GM08714 (cell line): ENCODE data around the gene CETN3.
"Not testable (repeated sequence)": the region's sequence is repeated elsewhere in the genome, so short reads cannot be mapped to it uniquely, and the experiment has no call there.

Source experiments
- H3K4me3 ChIP-seq: fragments of 200-500 bp; sonication (Bioruptor generic); 2 replicates; pipeline ENCODE4 v1.5.1; 2014; ENCODE audit warnings: mild to moderate bottlenecking, low read length, inconsistent platforms
- ZNF274 ChIP-seq: IDR thresholded peaks from 2 replicates; pipeline ENCODE4 v1.6.1; 2012; ENCODE audit warnings: mild to moderate bottlenecking, low read depth, low read length

The CETN3 gene

DNA sequence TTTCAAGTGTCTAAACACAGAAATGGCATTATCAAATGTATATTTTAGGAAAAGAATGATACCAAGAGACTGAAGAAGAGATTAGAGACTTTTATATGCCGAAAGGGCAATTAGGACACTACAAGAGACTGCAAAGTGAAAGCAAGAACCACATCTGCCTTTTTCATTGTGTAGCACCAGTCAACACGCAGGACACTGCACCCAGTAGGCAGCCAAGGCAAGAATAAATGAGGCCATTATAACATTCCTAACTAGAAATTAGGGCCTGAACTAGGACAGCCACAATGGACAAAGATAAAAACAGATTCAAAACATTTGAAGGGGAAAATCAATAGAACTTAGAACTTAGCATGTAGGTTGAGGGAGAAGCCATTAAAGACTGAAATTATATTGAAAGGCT, 10.8 kb downstream of the CETN3 start:
- no peak overlapping the region for H3K4me3 ChIP-seq
- no peak for TF ChIP-seq ZNF274

GRCh38 chr5:90395005-90395404, 14.6 kb downstream of the CETN3 start:
- no peak overlapping the region for H3K4me3 ChIP-seq
- TF ChIP-seq ZNF274, result no peak

GRCh38 chr5:90390928-90391327, 18.6 kb downstream of the CETN3 start:
- TF ChIP-seq ZNF274, result no peak
- H3K4me3 ChIP-seq, result no peak overlapping the region

DNA sequence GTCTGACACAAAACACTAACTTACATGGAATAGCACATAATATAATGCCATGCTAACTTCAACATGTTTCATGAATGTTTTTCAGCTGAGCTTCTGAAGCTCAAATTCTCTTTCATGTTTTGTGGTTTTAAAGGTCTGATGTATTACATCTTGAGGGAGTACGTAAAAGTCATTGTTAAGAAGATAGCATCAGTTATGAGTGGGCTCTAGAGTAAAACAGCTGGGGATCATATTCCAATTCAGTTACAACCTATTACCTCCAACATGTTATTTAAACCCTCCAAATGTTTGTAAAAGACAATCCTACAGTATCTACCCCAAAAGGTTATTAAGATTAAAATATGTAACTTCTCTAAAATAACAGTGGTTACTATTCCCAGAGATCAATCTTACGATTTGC, 19.2 kb downstream of the CETN3 start:
- TF ChIP-seq ZNF274, result no peak
- H3K4me3 ChIP-seq, result no peak overlapping the region

DNA sequence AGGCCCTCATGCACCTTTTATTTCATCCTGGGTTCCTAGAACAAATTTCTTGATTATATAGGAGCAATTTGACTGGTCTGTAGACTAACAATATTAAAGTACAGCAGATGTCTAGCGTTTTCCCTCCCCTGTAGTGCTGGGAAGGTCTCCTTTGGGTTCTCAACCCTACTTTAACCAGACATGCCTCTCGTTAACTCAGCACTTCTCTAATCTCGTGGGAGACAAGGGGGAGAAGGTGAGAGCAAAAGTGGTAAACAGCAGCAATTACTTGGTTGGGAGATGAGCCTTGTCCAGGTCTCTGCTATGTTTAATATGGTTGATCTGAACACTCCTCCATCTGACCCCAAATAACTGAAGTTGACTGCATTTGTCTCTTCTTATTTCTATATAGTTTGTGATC, 22.0 kb downstream of the CETN3 start:
- H3K4me3 ChIP-seq, result no peak overlapping the region
- no peak for TF ChIP-seq ZNF274

DNA sequence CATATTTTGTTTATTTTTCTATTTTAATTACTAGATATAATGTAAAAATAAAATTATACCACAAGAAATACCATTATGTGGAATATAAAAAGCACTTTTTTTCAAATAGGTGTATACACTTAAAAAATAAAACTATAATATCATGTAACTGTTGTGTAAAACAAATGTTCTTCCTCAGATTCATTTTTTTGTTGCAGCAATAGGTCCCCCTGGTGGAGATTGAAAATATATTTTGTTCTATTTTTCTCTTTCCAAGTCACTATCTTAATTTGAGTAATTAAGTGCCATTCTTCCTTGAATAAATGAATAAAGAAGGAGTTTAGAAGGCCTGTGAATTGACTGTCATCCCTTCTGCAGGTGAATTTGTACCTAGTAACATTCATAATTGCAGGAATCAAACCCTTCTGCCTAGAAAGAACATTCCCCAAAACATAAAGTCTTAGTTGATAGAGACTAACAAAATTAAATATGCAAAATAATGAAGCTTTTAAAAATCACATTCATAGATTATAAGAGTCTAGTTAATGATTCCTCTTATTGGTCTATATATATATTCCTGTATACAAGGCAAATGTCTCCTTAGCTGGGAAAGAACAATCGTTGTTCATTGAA, 23.4 kb downstream of the CETN3 start:
- TF ChIP-seq ZNF274, result no peak
- H3K4me3 ChIP-seq, result no peak overlapping the region

DNA sequence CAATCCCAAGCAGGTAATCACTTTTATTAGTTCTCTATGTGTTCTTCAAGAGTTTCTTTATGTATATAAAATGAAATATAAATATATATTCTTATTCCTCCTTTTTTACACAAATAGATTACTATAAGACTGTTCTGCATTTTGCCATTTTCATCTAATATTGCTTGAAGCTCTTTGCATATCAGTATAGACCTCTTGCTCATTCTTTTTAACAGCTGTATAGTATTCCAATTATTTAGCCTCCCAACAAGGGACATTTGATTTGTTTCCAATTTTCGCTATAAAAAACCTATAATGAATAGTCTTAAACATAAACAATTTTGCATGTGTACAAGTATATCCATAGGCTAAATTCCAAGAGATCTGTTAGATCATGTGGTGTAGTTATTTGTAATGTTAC, 25.2 kb downstream of the CETN3 start:
- H3K4me3 ChIP-seq, result no peak overlapping the region
- TF ChIP-seq ZNF274, result no peak

- no peak for TF ChIP-seq ZNF274
- H3K4me3 ChIP-seq, result no peak overlapping the region
Measured at GRCh38 chr5:90383903-90384302, 25.7 kb downstream of the CETN3 start.

GRCh38 chr5:90381213-90381929, 28.2 kb downstream of the CETN3 start:
- no peak for TF ChIP-seq ZNF274
- H3K4me3 ChIP-seq, result no peak overlapping the region

DNA sequence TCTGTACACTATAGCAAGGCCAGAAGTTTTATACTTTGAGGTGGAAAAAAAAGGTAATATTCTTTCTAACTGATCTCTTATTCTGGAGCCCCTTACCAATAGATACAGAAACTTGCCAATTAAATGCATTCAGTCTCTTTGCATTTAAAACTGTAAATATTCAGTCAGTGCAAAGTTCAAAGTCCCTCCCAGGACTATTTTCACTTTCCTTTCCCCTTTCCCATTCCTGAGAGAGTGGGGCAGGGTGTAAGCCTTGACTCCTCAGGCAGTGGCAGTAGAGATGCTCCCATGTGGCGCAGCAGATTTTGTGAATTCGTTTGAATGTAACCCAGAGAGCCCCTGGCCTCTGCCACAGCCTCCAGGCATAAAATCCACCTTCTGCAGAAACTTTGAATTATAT, 29.9 kb downstream of the CETN3 start:
- no peak overlapping the region for H3K4me3 ChIP-seq
- TF ChIP-seq ZNF274, result no peak

DNA sequence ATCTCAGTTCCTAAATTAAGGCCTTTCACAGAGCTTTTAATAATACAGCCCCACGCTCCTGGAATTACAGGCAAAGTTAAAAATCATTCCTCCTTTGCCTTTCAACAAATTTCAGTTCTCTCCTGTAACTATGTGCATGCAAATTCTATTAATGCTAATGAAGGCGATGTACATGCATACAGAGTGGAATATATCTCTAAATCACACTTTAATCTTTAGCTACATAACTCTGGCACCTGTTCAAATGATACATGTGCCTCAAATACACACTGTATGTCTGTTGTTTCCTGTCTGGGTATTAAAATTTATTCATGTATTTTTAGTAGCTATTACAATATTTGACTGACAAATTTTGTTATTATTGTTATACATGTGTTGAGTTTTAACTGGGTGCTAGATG, 30.8 kb downstream of the CETN3 start:
- H3K4me3 ChIP-seq, result no peak overlapping the region
- TF ChIP-seq ZNF274, result no peak

DNA sequence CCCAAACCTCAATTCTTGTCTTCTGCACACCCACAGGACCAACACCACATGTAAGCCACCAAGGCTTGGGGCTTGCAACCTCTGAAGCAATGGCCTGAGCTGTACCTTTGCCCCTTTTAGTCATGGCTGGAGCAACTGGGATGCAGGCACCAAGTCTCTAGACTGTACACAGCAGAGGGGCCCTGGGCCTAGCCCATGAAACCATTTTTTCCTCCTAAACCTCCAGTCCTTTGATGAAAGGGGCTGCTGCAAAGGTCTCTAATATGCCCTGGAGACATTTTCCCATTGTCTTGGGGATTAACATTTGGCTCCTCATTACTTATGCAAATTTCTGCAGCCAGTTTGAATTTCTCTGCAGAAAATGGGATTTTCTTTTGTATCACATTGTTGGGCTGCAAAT, 38.3 kb downstream of the CETN3 start:
- H3K4me3 ChIP-seq, result not testable (repeated sequence)

- no peak for TF ChIP-seq ZNF274
- no peak overlapping the region for H3K4me3 ChIP-seq
Measured at GRCh38 chr5:90368454-90369246, 40.9 kb downstream of the CETN3 start.

DNA sequence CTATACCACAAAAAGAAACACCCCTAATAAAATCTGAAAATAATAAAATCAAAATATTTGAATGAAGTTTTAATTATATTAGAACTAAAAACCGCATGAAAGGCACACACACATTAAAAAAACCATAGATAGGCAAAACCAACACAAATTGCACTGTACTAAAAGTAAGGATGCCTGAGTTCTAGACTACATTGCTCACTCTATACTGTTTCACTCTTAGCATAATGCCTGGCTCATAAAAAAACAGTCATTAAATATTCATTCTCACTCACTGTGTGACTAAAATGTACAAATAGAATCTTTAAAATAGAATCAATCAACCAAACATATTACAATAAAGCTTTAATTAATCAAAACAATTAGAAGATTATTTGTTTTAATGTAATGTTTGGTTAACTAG, 41.7 kb downstream of the CETN3 start:
- TF ChIP-seq ZNF274, result no peak
- H3K4me3 ChIP-seq, result no peak overlapping the region

- no peak for TF ChIP-seq ZNF274
- no peak overlapping the region for H3K4me3 ChIP-seq
Measured at GRCh38 chr5:90366948-90367347, 42.6 kb downstream of the CETN3 start.
